ENCODE results near the gene ZNF827. TPM values are rescaled to one million over a fixed set of nuclear protein-coding genes. Genes with fewer than 3 reads are reported as not detected.

Gene ZNF827
- total and polyA plus RNA-seq, 2 of the 13 experiments (the other 11 are each of a cell fraction or from before 2014, with no cell fraction given): 2.8 TPM

GRCh38 chr4:145784036-145784435, 154.6 kb downstream of the ZNF827 start:
- intact Hi-C loops (cut with micrococcal nuclease; ENCODE audit: unreplicated experiment): no loop called here
- TF ChIP-seq MTF1 (CRISPR knock-in tag; IDR thresholded peaks at IDR 0.05): no peak
- TF ChIP-seq, protein P1, sequence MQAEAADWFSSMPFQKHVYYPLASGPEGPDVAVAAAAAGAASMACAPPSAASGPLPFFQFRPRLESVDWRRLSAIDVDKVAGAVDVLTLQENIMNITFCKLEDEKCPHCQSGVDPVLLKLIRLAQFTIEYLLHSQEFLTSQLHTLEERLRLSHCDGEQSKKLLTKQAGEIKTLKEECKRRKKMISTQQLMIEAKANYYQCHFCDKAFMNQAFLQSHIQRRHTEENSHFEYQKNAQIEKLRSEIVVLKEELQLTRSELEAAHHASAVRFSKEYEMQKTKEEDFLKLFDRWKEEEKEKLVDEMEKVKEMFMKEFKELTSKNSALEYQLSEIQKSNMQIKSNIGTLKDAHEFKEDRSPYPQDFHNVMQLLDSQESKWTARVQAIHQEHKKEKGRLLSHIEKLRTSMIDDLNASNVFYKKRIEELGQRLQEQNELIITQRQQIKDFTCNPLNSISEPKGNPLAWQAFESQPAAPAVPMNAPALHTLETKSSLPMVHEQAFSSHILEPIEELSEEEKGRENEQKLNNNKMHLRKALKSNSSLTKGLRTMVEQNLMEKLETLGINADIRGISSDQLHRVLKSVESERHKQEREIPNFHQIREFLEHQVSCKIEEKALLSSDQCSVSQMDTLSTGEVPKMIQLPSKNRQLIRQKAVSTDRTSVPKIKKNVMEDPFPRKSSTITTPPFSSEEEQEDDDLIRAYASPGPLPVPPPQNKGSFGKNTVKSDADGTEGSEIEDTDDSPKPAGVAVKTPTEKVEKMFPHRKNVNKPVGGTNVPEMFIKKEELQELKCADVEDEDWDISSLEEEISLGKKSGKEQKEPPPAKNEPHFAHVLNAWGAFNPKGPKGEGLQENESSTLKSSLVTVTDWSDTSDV (CRISPR knock-in tag; IDR thresholded peaks at IDR 0.05): no peak
- TF ChIP-seq, protein P2, sequence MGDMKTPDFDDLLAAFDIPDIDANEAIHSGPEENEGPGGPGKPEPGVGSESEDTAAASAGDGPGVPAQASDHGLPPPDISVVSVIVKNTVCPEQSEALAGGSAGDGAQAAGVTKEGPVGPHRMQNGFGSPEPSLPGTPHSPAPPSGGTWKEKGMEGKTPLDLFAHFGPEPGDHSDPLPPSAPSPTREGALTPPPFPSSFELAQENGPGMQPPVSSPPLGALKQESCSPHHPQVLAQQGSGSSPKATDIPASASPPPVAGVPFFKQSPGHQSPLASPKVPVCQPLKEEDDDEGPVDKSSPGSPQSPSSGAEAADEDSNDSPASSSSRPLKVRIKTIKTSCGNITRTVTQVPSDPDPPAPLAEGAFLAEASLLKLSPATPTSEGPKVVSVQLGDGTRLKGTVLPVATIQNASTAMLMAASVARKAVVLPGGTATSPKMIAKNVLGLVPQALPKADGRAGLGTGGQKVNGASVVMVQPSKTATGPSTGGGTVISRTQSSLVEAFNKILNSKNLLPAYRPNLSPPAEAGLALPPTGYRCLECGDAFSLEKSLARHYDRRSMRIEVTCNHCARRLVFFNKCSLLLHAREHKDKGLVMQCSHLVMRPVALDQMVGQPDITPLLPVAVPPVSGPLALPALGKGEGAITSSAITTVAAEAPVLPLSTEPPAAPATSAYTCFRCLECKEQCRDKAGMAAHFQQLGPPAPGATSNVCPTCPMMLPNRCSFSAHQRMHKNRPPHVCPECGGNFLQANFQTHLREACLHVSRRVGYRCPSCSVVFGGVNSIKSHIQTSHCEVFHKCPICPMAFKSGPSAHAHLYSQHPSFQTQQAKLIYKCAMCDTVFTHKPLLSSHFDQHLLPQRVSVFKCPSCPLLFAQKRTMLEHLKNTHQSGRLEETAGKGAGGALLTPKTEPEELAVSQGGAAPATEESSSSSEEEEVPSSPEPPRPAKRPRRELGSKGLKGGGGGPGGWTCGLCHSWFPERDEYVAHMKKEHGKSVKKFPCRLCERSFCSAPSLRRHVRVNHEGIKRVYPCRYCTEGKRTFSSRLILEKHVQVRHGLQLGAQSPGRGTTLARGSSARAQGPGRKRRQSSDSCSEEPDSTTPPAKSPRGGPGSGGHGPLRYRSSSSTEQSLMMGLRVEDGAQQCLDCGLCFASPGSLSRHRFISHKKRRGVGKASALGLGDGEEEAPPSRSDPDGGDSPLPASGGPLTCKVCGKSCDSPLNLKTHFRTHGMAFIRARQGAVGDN (CRISPR knock-in tag; IDR thresholded peaks at IDR 0.05): no peak
- TF ChIP-seq ZNF296 (CRISPR knock-in tag; conservative IDR thresholded peaks at IDR 0.05): no peak
- no peak for TF ChIP-seq GATAD1 (CRISPR knock-in tag; IDR thresholded peaks at IDR 0.05)
- TF ChIP-seq CEBPZ (IDR thresholded peaks at IDR 0.05; ENCODE audit: low read length): no peak
- TF ChIP-seq, protein P3, sequence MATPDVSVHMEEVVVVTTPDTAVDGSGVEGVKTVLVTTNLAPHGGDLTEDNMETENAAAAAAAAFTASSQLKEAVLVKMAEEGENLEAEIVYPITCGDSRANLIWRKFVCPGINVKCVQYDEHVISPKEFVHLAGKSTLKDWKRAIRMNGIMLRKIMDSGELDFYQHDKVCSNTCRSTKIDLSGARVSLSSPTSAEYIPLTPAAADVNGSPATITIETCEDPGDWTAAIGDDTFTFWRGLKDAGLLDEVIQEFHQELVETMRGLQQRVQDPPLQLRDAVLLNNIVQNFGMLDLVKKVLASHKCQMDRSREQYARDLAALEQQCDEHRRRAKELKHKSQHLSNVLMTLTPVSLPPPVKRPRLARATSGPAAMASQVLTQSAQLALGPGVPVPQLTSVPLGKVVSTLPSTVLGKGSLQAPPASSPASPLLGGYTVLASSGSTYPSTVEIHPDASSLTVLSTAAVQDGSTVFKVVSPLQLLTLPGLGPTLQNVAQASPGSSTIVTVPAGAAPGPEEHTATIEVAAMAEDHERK (CRISPR knock-in tag; IDR thresholded peaks at IDR 0.05; ENCODE audit: low read depth): no peak
- TF ChIP-seq THRA (CRISPR knock-in tag; IDR thresholded peaks at IDR 0.05; ENCODE audit: borderline replicate concordance): no peak
- TF ChIP-seq FOXA1 (IDR thresholded peaks at IDR 0.05): no peak
- TF ChIP-seq FOXA1 (CRISPR knock-in tag; IDR thresholded peaks at IDR 0.05): no peak

More at GRCh38 chr4:145784036-145784435, 154.6 kb downstream of the ZNF827 start:
- 0 out of 2 replicates have a peak, but pooled peaks cover 12% of the 10 kb centered on the region for H3K4me1 ChIP-seq (ENCODE audit: insufficient read depth, low read length)
- WGBS (ENCODE audit: low lambda C conversion rate): 96% methylated on average over 2 of the region's 2 CpGs
- ChIA-PET POLR2A (no interaction called here), CTCF (ENCODE audit: low intra/inter-chr PET ratio, low total read pairs) (no interaction called here)
- no peak overlapping the region for H3K4me3 ChIP-seq (replicated peaks in 1 of 3; ENCODE audit: insufficient read depth in 1 of 3, low read depth in 2 of 3, low read length in 3 of 3)
- no peaks in the 10 kb centered on the region for H3K79me2 ChIP-seq (ENCODE audit: insufficient read depth, low read length)
- no TSS peak for BruUV-seq (replicated peaks)
- ATAC-seq (no peak), DNase-seq (ENCODE audit: low spot score) (no peak), FAIRE-seq (no peak)
- no peak overlapping the region for H3K9ac ChIP-seq (ENCODE audit: insufficient read depth, low read depth, low read length)
- no peak overlapping the region for H3K4me2 ChIP-seq (ENCODE audit: low read depth, low read length)
- no peaks in the 10 kb centered on the region for H3K36me3 ChIP-seq (replicated peaks in 1 of 2; ENCODE audit: control insufficient read depth in 1 of 2, insufficient read depth in 2 of 2, low read length in 2 of 2)
- in situ Hi-C loops (cut with HindIII; ENCODE audit: extremely low pct_ligation_motif_present, low pct_unique_long_range_greater_than_20kb): no loop called here
- no peak overlapping the region for H2AFZ ChIP-seq (ENCODE audit: low read length)
- no peaks in the 10 kb centered on the region for H4K20me1 ChIP-seq (ENCODE audit: insufficient read depth, low read length)
- no peak overlapping the region for H3K27ac ChIP-seq (ENCODE audit: extremely low read length, insufficient read depth, low read length)
- H3K27me3 ChIP-seq (ENCODE audit: control insufficient read depth in 1 of 2, insufficient read depth in 2 of 2, low read length in 2 of 2): no peaks in the 10 kb centered on the region
- no peaks in the 10 kb centered on the region for H3K9me3 ChIP-seq (ENCODE audit: low read length)

All from HepG2 (cell line).